GM13976 (cell line): ENCODE measurements around the gene PPP1R11.

ENCODE experiments used
- DNase-seq: peaks from one replicate; pipeline ENCODE4 v3.0.0; 2012; ENCODE audit warnings: low spot score
- in situ Hi-C: fragments of 300-500 bp; cut with MboI; formaldehyde crosslinking; loops from one replicate; pipeline ENCODE4 v1.12.0; 2022; ENCODE audit warnings: low sequenced_read_pairs, mixed read lengths, inconsistent platforms; ENCODE audit not compliant: unreplicated experiment
- TF ChIP-seq, protein P1 (sequence below): IDR thresholded peaks from 2 replicates; pipeline ENCODE4 v1.5.1; 2012; ENCODE audit warnings: borderline replicate concordance, mild to moderate bottlenecking; ENCODE audit not compliant: insufficient read depth; ENCODE audit errors: extremely low read depth, missing control alignments, control extremely low read depth

PPP1R11 gene

GRCh38 chr6:30042914-30043313 is 24.1 kb upstream of the PPP1R11 start:
- TF ChIP-seq, protein P1, sequence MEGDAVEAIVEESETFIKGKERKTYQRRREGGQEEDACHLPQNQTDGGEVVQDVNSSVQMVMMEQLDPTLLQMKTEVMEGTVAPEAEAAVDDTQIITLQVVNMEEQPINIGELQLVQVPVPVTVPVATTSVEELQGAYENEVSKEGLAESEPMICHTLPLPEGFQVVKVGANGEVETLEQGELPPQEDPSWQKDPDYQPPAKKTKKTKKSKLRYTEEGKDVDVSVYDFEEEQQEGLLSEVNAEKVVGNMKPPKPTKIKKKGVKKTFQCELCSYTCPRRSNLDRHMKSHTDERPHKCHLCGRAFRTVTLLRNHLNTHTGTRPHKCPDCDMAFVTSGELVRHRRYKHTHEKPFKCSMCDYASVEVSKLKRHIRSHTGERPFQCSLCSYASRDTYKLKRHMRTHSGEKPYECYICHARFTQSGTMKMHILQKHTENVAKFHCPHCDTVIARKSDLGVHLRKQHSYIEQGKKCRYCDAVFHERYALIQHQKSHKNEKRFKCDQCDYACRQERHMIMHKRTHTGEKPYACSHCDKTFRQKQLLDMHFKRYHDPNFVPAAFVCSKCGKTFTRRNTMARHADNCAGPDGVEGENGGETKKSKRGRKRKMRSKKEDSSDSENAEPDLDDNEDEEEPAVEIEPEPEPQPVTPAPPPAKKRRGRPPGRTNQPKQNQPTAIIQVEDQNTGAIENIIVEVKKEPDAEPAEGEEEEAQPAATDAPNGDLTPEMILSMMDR = no peak
- in situ Hi-C loops = no loop called here
- peak; percentile 37 for DNase-seq

GRCh38 chr6:30043744-30044143 is 23.3 kb upstream of the PPP1R11 start:
- no peak for DNase-seq
- TF ChIP-seq, protein P1 = no peak
- in situ Hi-C loops = no loop called here

DNA sequence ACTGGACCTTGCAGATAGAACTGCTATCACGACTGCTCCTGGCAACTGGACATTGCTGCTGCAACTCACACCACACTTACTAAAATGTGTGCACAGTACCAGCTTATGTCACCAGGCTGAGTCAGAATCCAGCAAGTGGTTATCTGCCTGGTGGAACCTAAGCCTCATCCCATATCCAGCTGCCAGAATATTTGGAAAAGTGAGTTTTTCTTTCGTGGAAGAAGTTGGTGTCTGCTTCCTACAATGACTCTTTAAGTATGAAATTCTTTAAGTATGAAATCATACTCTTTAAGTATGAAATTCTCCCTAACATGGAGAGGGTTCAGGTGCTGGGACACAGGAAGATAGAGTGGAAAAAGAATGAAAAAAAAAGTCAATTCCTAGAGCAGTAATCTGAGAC is 22.4 kb upstream of the PPP1R11 start:
- TF ChIP-seq, protein P1 = no peak
- DNase-seq = no peak
- in situ Hi-C loops = no loop called here

- in situ Hi-C loops = no loop called here
- no peak for DNase-seq
- TF ChIP-seq, protein P1 = no peak
These were observed 19.8 kb upstream of the PPP1R11 start for GRCh38 chr6:30047220-30047619.

GRCh38 chr6:30053682-30054081 is 13.3 kb upstream of the PPP1R11 start:
- TF ChIP-seq, protein P1 = no peak
- DNase-seq = no peak
- in situ Hi-C loops = no loop called here

- in situ Hi-C loops = no loop called here
- no peak for DNase-seq
- TF ChIP-seq, protein P1 = no peak
These were observed 11.5 kb upstream of the PPP1R11 start for GRCh38 chr6:30055513-30055912.

- DNase-seq = no peak
- in situ Hi-C loops = no loop called here
These were observed 6.3 kb upstream of the PPP1R11 start for GRCh38 chr6:30060606-30061091.

More at GRCh38 chr6:30060606-30061091, 6.3 kb upstream of the PPP1R11 start:
- TF ChIP-seq, protein P1 = no peak
